GM18867 (cell line): ENCODE data around the gene MCM7.

Experiments
- ATAC-seq: cut with Tn5 transposase; IDR thresholded peaks from one replicate; pipeline ENCODE4 v1.9.1; 2021; ENCODE audit warnings: mild to moderate bottlenecking, moderate library complexity; ENCODE audit not compliant: unreplicated experiment

The MCM7 gene

DNA sequence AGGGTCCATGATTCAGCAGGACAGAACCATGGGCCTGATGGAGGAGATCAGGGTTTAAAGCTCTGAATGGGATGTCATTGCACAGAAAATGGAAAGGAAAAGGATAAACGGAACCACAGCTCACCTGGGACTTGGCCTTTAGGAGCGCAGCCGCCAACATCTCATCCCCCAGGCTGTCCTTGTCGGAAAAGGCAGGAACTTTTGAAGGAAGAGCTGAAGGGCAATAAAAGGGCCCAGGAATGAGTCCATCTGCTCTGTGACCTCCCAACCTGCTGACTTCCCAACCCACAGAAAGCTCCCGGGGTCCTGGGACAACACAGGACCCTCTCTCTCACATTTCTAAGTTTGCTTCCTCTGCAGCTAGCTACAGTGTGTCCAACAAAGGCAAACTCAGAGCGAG lies 25.8 kb downstream of the MCM7 start:
- no peak for ATAC-seq

GRCh38 chr7:100074841-100075240 lies 26.4 kb downstream of the MCM7 start:
- no peak for ATAC-seq

DNA sequence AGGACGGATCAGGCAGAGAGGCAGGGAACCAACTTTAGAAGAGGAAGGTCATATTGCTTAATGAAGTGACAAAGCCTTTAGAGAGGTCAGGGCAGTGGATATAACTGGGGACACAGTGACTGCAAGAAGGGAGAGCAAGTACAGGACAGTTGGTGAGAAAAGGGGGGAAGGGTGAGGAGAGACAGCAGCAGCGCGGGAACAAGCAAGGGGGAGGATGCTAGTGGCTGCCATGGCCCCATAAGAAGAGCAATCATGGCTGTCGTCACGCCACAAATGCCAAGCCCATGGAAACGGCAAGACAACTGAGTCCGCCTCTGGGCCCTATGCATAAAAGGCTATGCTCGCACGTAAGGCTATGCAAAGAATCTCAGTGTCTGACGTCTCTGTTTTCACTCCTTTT lies 28.7 kb downstream of the MCM7 start:
- ATAC-seq: no peak

DNA sequence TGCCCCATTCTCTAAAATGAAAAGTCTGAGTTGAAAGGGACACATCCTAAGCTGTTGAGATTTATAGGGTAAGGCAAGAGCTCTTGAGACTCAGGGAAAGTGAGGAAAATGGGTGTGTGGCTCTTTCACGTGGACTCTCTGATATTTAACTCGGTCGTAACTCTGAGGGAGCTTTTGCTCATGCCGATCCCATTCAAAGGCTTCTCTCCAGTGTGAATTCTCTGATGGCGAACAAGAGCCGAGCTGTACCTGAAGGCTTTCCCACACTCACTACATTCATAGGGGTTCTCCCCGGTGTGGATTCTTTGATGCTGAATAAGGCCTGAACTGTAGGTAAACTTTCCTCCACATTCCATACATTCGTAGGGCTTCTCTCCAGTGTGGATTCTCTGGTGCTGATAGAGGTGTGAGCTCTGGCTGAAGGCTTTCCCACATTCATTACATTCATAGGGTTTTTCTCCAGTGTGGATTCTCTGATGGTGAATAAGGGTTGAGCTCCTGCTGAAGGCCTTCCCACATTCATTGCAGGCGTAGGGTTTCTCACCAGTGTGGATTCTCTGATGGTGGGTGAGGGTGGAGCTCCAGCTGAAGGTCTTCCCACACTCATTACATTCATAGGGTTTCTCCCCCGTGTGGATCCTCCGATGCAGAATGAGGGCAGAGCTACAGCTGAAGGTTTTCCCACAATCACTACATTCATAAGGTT lies 30.0 kb downstream of the MCM7 start:
- ATAC-seq: no peak

DNA sequence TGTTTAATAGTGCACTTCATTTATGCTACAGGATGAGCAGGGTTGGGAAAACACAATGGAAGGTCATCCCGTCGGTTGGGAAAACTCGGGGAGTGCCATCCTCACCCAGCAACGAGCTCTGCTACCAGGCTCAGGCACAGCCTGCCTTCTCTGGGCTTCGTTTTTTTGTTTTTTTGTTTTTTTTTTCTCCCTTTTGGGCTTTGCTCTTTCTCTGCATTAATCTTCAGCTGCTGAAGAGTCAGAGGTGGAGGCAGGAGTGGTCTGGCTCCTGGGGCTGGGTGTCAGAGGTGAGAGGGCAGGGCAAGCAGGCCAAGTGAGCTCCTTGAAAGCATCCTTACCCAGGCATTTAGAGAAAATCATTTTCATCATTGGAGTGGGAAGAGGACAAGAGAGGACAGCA lies 31.2 kb downstream of the MCM7 start:
- no peak for ATAC-seq

DNA sequence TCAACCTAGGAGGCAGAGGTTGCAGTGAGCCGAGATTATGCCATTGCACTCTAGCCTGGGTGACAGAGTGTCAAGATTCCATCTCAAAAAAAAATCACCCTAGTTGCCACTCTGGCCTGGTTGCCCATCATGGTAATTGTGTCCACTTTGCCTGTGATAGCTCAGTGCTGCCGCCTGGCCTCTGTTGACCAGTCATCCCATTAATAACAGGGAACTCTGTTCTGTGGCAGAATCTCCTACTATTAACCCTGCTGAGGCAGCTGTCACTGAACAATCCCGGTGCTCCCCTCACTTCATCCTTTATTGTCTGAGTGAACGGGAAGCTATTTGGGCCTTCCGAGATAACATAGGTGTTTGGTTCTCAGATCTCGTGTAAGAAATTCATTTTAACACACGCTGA lies 34.2 kb downstream of the MCM7 start:
- ATAC-seq: no peak

GRCh38 chr7:100065452-100066186 lies 35.6 kb downstream of the MCM7 start:
- no peak for ATAC-seq

DNA sequence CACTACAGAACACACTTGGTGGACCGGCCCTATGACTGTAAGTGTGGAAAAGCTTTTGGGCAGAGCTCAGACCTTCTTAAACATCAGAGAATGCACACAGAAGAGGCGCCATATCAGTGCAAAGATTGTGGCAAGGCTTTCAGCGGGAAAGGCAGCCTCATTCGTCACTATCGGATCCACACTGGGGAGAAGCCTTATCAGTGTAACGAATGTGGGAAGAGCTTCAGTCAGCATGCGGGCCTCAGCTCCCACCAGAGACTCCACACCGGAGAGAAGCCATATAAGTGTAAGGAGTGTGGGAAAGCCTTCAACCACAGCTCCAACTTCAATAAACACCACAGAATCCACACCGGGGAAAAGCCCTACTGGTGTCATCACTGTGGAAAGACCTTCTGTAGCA lies 37.0 kb downstream of the MCM7 start:
- no peak for ATAC-seq

- no peak for ATAC-seq
Measured at GRCh38 chr7:100063376-100063775, 37.8 kb downstream of the MCM7 start.

DNA sequence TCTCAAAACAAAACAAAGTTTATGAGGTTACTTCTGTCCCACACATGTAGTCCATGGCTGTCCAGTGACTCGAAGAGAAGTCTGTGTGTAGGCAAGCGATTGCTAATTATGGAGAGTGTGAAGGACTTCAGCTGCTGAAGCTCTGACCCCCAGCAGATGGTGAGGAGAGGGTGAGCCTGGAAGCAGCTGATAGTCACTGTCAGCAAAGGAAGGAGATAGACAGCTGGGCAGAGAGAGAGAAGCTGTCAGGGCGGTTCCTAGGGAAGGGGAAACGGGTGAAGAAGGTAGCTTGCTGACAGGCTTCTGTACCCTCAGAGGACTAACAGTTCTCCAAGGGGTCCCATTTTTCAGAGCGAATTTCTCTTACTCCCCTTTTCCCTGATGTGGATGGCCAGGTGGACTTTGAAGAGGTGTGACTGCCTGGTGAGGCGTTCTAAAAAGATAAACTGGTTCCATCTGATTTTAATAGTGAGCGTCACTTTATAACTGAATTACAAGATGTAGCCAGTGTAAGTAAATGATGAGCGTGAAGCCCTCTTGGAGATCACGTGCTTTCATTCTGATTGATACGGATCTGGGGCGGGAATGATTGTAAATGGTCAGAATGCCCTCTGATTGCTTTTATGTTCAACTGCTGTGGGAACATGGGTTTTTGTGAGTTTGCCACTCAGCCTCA lies 39.5 kb downstream of the MCM7 start:
- ATAC-seq: no peak

GRCh38 chr7:100059251-100059739 lies 41.9 kb downstream of the MCM7 start:
- ATAC-seq: no peak

- ATAC-seq: no peak
Measured at GRCh38 chr7:100057006-100057405, 44.2 kb downstream of the MCM7 start.

GRCh38 chr7:100053215-100053614 lies 48.0 kb downstream of the MCM7 start:
- no peak for ATAC-seq

DNA sequence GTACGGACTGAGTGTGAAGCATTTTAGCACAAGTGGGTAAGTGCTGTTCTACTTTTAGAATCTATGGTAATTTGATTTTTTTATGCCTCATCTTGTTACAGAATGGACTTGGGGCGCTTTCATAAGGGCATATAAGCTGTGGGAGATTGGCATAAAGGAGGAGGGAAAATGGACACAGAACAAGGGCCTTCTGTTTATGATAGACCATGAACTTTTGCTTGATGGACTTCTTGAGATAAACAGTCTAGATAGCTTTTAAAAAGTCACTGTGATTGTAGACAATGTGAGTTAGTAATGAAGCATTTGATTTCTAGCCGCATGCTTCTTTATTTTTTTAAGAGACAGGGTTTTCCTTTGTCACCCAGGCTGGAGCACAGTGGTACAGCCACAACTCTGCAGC lies 49.6 kb downstream of the MCM7 start:
- no peak for ATAC-seq

- ATAC-seq: peak; percentile 84
Measured at GRCh38 chr7:100049441-100050291, 51.5 kb downstream of the MCM7 start, which contains the start of gene ZSCAN21. Gene ZSCAN21 (plus strand): TSS chr7:100049774. CDS start chr7:100057007, 7,233 bp downstream.

DNA sequence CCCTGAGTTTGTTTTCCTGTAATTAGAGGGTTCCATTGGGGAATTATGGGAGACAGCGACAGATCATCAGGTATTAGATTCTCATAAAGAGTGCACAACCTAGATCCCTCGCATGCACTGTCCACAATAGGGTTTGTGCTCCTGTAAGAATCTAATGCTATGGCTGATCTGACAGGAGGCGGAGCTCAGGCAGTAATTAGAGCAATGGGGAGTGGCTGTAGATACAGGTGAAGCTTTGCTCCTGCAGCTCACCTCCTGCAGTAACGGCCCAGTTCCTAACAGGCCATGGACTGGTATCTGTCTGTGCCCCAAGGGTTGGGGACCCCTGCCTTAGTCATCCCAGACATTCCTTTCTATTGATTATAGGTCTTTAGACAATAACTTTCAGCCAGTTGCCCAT lies 52.5 kb downstream of the MCM7 start:
- ATAC-seq: no peak

GRCh38 chr7:100044718-100045117 lies 56.5 kb downstream of the MCM7 start:
- ATAC-seq: no peak
